Body of pancreas (tissue), 4 donors: ENCODE data around the gene GATA1. TPM values are rescaled to one million over a fixed set of nuclear protein-coding genes. Genes with fewer than 3 reads are reported as not detected.
"Not testable (repeated sequence)": the region's sequence is repeated elsewhere in the genome, so short reads cannot be mapped to it uniquely, and the experiment has no call there.

Experiments used
- ATAC-seq: fragments of 150-250 bp; one replicate; pipeline ENCODE4 v1.9.1; 2016
- DNase-seq, 4 donors: peaks; one replicate each; pipeline ENCODE4 v3.0.0-alpha.2; 2019
- H3K27ac ChIP-seq, 4 donors: fragments of 200-600 bp; sonication (generic); 1 replicate in 3 of 4; 2 replicates in 1 of 4; pipeline versions ENCODE4 v1.5.1 to v1.6.1; 2016 to 2019; ENCODE audit warnings: mild to moderate bottlenecking in 1 of 4, mixed read lengths in 1 of 4, moderate library complexity in 1 of 4
- H3K27me3 ChIP-seq, 2 donors: fragments of 200-600 bp; sonication (generic); one replicate each; pipeline ENCODE4 v1.6.0; 2016; ENCODE audit warnings: mild to moderate bottlenecking in 1 of 2
- H3K36me3 ChIP-seq, 2 donors: fragments of 200-600 bp; sonication (generic); replicated peaks in 1 of 2; 2 replicates each; pipeline ENCODE4 v1.5.1; 2016; ENCODE audit warnings: low read depth in 2 of 2; ENCODE audit not compliant: insufficient read depth in 1 of 2
- H3K4me1 ChIP-seq: fragments of 200-600 bp; sonication (generic); one replicate; pipeline ENCODE4 v1.6.0; 2016
- H3K4me3 ChIP-seq, 2 donors: fragments of 200-600 bp; sonication (generic); 1 replicate in 1 of 2; 2 replicates in 1 of 2; pipeline ENCODE4 v1.5.1; 2016 to 2019
- H3K9me3 ChIP-seq, 3 donors: fragments of 200-600 bp; sonication (generic); 1 replicate in 2 of 3; 2 replicates in 1 of 3; pipeline ENCODE4 v1.5.1; 2016
- POLR2A ChIP-seq, 3 donors: fragments of 450-650 bp; IDR thresholded peaks; one replicate each; pipeline ENCODE4 v1.6.1; 2016; ENCODE audit warnings: antibody characterized with exemption in 3 of 3, mild to moderate bottlenecking in 2 of 3
- WGBS, 2 donors: methylation state at CpG; one replicate each; pipeline ENCODE4 v1.1.5; 2017; 5-methylcytosine and 5-hydroxymethylcytosine counted together
- intact Hi-C: fragments of 100-400 bp; cut with DNase I; formaldehyde crosslinking; loops from one replicate; pipeline ENCODE4 v1.15.1; 2023
- total RNA-seq, 2 donors: library from RNA; depleted of rRNA; stranded (reverse); fragments of >200 nt; gene quantifications; one replicate each; pipeline ENCODE4 v1.1.0, GENCODE V29; 2016
- TF ChIP-seq, protein P1 (sequence below), 7 experiments: fragments of 450-650 bp in 4 of 7; fragments of 200-600 bp in 3 of 7; sonication (generic) in 3 of 7; IDR thresholded peaks; one replicate each; pipeline ENCODE4 v1.5.1; 2016 to 2019; ENCODE audit warnings: antibody characterized with exemption in 7 of 7

GATA1 gene
- total RNA-seq, 2 donors from 2014 or later, result not detected

- H3K27ac ChIP-seq, result no peak overlapping the region
- 75% methylated on average over 4 of the region's 16 CpGs; no CpG with 5 or more reads in 1 of the 2 donors for whole genome bisulfite sequencing, 2 donors
- intact Hi-C loops, result no loop called here
- ATAC-seq, result no peak
- H3K4me1 ChIP-seq, result no peaks in the 10 kb centered on the region
- no peaks in the 10 kb centered on the region for H3K9me3 ChIP-seq
- no peak for DNase-seq
- H3K4me3 ChIP-seq, result no peak overlapping the region
- no peaks in the 10 kb centered on the region for H3K36me3 ChIP-seq
- TF ChIP-seq, protein P1, sequence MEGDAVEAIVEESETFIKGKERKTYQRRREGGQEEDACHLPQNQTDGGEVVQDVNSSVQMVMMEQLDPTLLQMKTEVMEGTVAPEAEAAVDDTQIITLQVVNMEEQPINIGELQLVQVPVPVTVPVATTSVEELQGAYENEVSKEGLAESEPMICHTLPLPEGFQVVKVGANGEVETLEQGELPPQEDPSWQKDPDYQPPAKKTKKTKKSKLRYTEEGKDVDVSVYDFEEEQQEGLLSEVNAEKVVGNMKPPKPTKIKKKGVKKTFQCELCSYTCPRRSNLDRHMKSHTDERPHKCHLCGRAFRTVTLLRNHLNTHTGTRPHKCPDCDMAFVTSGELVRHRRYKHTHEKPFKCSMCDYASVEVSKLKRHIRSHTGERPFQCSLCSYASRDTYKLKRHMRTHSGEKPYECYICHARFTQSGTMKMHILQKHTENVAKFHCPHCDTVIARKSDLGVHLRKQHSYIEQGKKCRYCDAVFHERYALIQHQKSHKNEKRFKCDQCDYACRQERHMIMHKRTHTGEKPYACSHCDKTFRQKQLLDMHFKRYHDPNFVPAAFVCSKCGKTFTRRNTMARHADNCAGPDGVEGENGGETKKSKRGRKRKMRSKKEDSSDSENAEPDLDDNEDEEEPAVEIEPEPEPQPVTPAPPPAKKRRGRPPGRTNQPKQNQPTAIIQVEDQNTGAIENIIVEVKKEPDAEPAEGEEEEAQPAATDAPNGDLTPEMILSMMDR (IDR thresholded peaks at IDR 0.05), result no peak
- TF ChIP-seq POLR2A (IDR thresholded peaks at IDR 0.05), result no peak
- H3K27me3 ChIP-seq, result no peaks in the 10 kb centered on the region
Measured at GRCh38 chrX:48818098-48818497, 31.7 kb downstream of the GATA1 start.

GRCh38 chrX:48818866-48819265 lies 32.5 kb downstream of the GATA1 start:
- intact Hi-C loops, result no loop called here
- DNase-seq (no peak), ATAC-seq (no peak)
- Histone ChIP-seq H3K4me3 (no peak overlapping the region), H3K9me3 (no peaks in the 10 kb centered on the region), H3K4me1 (no peaks in the 10 kb centered on the region), H3K27me3 (no peaks in the 10 kb centered on the region), H3K36me3 (no peaks in the 10 kb centered on the region), H3K27ac (no peak overlapping the region)
- TF ChIP-seq, protein P1 (IDR thresholded peaks at IDR 0.05), result no peak
- TF ChIP-seq POLR2A (IDR thresholded peaks at IDR 0.05), result no peak
- 93% methylated on average over 3 of the region's 4 CpGs; no CpG with 5 or more reads in 1 of the 2 donors for WGBS, 2 donors

GRCh38 chrX:48819394-48819793 lies 33.0 kb downstream of the GATA1 start:
- intact Hi-C loops, H3K4me3 ChIP-seq, H3K27ac ChIP-seq, ATAC-seq, H3K36me3 ChIP-seq, H3K27me3 ChIP-seq, H3K9me3 ChIP-seq, DNase-seq, H3K4me1 ChIP-seq: not testable (repeated sequence)
- WGBS, 2 donors, result 83 to 94% methylated on average over 7 of the region's 9 CpGs

- H3K9me3 ChIP-seq, result no peaks in the 10 kb centered on the region
- no peaks in the 10 kb centered on the region for H3K4me1 ChIP-seq
- ATAC-seq, result no peak
- H3K27ac ChIP-seq, result no peak overlapping the region
- H3K36me3 ChIP-seq, result no peaks in the 10 kb centered on the region
- H3K4me3 ChIP-seq, result no peak overlapping the region
- WGBS, 2 donors, result 85% methylated on average over 4 of the region's 6 CpGs; no CpG with 5 or more reads in 1 of the 2 donors
- H3K27me3 ChIP-seq, result no peaks in the 10 kb centered on the region
- TF ChIP-seq POLR2A (IDR thresholded peaks at IDR 0.05), result no peak
- TF ChIP-seq, protein P1 (IDR thresholded peaks at IDR 0.05), result no peak
- DNase-seq, result no peak
- intact Hi-C loops, result no loop called here
Measured at GRCh38 chrX:48823053-48823452, 36.7 kb downstream of the GATA1 start.

GRCh38 chrX:48824066-48824465 lies 37.7 kb downstream of the GATA1 start:
- no peak for DNase-seq
- intact Hi-C loops, result no loop called here
- Histone ChIP-seq H3K4me1 (no peaks in the 10 kb centered on the region), H3K36me3 (no peaks in the 10 kb centered on the region), H3K4me3 (no peak overlapping the region), H3K27me3 (no peaks in the 10 kb centered on the region), H3K27ac (no peak overlapping the region), H3K9me3 (no peaks in the 10 kb centered on the region)
- no peak for TF ChIP-seq POLR2A (IDR thresholded peaks at IDR 0.05)
- TF ChIP-seq, protein P1 (IDR thresholded peaks at IDR 0.05), result no peak
- WGBS, 2 donors, result 93 to 100% methylated on average over 3 to 4 of the region's 8 CpGs
- no peak for ATAC-seq
